ENCODE data around the gene PRXL2B. TPM values are rescaled to one million over a fixed set of nuclear protein-coding genes. Genes with fewer than 3 reads are reported as not detected.
A peak's percentile ranks its signal among the peaks of the same experiment; 100 is the strongest.

The PRXL2B gene
- total RNA-seq, 1 experiment from 2014 or later, result 12.6 TPM

DNA sequence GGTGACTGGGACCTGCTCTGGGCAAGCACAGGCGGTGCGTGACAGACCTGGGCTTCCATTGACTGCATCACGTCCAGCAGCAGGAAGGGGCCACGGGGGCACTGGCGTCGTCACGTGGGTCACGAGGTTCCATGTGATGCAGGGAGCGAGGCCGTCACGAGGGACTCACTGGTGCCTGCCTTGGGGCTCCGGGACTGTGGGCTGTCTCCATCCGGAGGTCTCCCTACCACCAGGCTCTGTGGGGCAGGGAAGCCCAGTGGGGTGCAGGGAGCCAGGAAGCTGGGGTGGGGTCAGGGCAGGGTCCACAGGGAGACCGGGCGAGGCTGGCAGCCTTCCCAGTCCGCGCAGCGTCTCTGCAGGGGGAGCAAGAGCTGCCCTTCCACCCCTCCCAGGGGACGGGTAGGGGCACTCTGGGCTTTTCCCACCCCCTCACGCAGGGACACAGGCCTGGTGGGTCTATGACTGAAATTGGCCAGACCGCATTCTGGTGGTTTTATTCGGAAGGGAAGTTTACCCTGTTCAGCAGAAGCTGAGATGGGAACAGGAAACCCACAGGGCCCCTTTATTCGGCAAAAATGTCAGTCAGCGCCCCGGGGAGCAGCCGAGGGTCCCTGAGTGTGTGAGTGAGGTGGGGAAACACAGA is 30.8 kb upstream of the PRXL2B start:
- ChIA-PET POLR2A (interaction anchor here (0.8 kb wide), 1 partner anchor 327 kb away, joined by 3 read pairs; no protein-coding TSS in a partner anchor), CTCF (interaction anchor here (1.0 to 1.3 kb wide), 2 partner anchors 8 to 869 kb away, joined by 3 to 4 read pairs; no protein-coding TSS in a partner anchor)
- Mint-ChIP-seq H3K27me3 (ENCODE audit: insufficient read depth, unreplicated experiment) (no peaks in the 10 kb centered on the region), H3K27ac (ENCODE audit: low read depth, unreplicated experiment) (peak overlapping the region; percentile 80), H3K9me3 (ENCODE audit: unreplicated experiment) (no peaks in the 10 kb centered on the region), H3K4me1 (ENCODE audit: insufficient read depth, unreplicated experiment) (peaks cover 7% of the 10 kb centered on the region), H3K36me3 (ENCODE audit: insufficient read depth, unreplicated experiment) (no peaks in the 10 kb centered on the region), H3K4me3 (ENCODE audit: unreplicated experiment) (peak overlapping the region; percentile 75)
- no TSS peak for BruUV-seq (replicated peaks)
- DNase-seq (ENCODE audit: unreplicated experiment), result no peak
- TF ChIP-seq, protein P1, sequence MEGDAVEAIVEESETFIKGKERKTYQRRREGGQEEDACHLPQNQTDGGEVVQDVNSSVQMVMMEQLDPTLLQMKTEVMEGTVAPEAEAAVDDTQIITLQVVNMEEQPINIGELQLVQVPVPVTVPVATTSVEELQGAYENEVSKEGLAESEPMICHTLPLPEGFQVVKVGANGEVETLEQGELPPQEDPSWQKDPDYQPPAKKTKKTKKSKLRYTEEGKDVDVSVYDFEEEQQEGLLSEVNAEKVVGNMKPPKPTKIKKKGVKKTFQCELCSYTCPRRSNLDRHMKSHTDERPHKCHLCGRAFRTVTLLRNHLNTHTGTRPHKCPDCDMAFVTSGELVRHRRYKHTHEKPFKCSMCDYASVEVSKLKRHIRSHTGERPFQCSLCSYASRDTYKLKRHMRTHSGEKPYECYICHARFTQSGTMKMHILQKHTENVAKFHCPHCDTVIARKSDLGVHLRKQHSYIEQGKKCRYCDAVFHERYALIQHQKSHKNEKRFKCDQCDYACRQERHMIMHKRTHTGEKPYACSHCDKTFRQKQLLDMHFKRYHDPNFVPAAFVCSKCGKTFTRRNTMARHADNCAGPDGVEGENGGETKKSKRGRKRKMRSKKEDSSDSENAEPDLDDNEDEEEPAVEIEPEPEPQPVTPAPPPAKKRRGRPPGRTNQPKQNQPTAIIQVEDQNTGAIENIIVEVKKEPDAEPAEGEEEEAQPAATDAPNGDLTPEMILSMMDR (IDR thresholded peaks at IDR 0.05; ENCODE audit: unreplicated experiment), result no peak
- intact Hi-C loops (cut with micrococcal nuclease), result no loop called here

DNA sequence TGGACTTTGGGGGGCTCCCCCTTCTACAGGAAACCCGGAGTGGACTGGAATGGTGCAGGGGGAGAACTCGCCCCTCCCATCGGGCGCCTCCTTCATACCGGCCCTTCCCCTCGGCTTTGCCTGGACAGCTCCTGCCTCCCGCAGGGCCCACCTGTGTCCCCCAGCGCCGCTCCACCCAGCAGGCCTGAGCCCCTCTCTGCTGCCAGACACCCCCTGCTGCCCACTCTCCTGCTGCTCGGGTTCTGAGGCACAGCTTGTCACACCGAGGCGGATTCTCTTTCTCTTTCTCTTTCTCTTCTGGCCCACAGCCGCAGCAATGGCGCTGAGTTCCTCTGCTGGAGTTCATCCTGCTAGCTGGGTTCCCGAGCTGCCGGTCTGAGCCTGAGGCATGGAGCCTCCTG is 30.3 kb upstream of the PRXL2B start, which contains the start of gene TNFRSF14:
Gene TNFRSF14 (plus strand): TSS at position 95 of the 401 bp plus-strand sequence. CDS start 294 bp downstream, at position 389.
- Mint-ChIP-seq H3K27ac (ENCODE audit: low read depth, unreplicated experiment) (peak within 1 kb of the TSS; percentile 80), H3K4me3 (ENCODE audit: unreplicated experiment) (peak within 1 kb of the TSS; percentile 75), H3K27me3 (ENCODE audit: insufficient read depth, unreplicated experiment) (no peaks in the 10 kb centered on the region), H3K36me3 (ENCODE audit: insufficient read depth, unreplicated experiment) (no peaks in the 10 kb centered on the region), H3K4me1 (ENCODE audit: insufficient read depth, unreplicated experiment) (peaks cover 7% of the 10 kb centered on the region), H3K9me3 (ENCODE audit: unreplicated experiment) (no peaks in the 10 kb centered on the region)
- peak; percentile 34 for DNase-seq (ENCODE audit: unreplicated experiment)
- TF ChIP-seq, protein P1 (IDR thresholded peaks at IDR 0.05; ENCODE audit: unreplicated experiment), result no peak
- POLR2A ChIA-PET, result interaction anchor here (0.8 kb wide), 1 partner anchor 327 kb away, joined by 3 read pairs; no protein-coding TSS in a partner anchor
- CTCF ChIA-PET, result interaction anchor here (1.0 to 1.3 kb wide), 2 partner anchors 9 to 868 kb away, joined by 3 to 4 read pairs; no protein-coding TSS in a partner anchor
- intact Hi-C loops (cut with micrococcal nuclease), result no loop called here
- BruUV-seq (replicated peaks), result no TSS peak

DNA sequence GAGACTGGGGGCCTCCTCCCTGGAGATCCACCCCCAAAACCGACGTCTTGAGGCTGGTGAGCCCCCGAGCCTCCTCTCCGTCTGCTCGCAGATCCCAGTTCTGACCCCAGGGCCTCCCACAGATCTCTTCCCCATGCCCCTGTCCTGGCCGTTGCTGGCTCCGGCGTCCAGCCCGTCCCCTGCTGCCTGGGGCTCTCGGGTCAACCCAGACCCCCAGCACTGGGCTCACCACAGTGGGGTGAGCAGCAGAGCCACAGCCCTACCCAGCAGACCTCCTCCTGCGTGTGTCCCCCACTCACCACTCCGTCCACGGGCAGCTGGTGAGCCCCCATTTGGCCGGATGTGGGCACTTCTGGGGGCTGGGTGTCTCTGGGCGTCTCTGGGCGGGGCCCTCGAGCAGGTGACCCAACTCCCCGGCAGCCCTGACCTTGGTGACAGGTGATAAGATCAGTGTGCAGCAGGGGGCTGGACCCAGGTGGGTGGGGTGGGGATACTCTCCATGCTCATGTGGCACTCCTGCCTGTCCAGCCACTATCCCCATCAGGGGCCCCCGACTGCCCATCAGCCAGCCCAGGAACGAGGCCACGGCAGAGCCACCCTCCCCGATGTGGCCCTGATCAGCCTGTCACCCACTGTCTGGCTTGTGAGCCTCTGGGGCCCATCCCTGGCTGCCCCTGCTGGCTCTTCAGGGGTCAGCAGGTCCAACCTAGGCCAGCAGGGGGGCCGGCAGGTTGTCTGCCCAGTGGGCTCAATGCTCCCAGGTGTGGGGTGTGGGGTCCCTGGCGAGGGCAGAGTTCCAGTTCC is 29.7 kb upstream of the PRXL2B start:
- Mint-ChIP-seq H3K9me3 (ENCODE audit: unreplicated experiment) (no peaks in the 10 kb centered on the region), H3K36me3 (ENCODE audit: insufficient read depth, unreplicated experiment) (no peaks in the 10 kb centered on the region), H3K4me3 (ENCODE audit: unreplicated experiment) (peak overlapping the region; percentile 75), H3K27me3 (ENCODE audit: insufficient read depth, unreplicated experiment) (no peaks in the 10 kb centered on the region), H3K4me1 (ENCODE audit: insufficient read depth, unreplicated experiment) (peaks cover 7% of the 10 kb centered on the region), H3K27ac (ENCODE audit: low read depth, unreplicated experiment) (peak overlapping the region; percentile 80)
- DNase-seq (ENCODE audit: unreplicated experiment), result no peak
- CTCF ChIA-PET, result interaction anchor here (1.0 to 1.3 kb wide), 2 partner anchors 10 to 867 kb away, joined by 3 to 4 read pairs; no protein-coding TSS in a partner anchor
- intact Hi-C loops (cut with micrococcal nuclease), result no loop called here
- POLR2A ChIA-PET, result interaction anchor here (0.8 kb wide), 1 partner anchor 328 kb away, joined by 3 read pairs; no protein-coding TSS in a partner anchor
- BruUV-seq (replicated peaks), result no TSS peak
- TF ChIP-seq, protein P1 (IDR thresholded peaks at IDR 0.05; ENCODE audit: unreplicated experiment), result no peak

Data from MCF 10A (cell line).